ENCODE data around the gene HRK.

Gene HRK

DNA sequence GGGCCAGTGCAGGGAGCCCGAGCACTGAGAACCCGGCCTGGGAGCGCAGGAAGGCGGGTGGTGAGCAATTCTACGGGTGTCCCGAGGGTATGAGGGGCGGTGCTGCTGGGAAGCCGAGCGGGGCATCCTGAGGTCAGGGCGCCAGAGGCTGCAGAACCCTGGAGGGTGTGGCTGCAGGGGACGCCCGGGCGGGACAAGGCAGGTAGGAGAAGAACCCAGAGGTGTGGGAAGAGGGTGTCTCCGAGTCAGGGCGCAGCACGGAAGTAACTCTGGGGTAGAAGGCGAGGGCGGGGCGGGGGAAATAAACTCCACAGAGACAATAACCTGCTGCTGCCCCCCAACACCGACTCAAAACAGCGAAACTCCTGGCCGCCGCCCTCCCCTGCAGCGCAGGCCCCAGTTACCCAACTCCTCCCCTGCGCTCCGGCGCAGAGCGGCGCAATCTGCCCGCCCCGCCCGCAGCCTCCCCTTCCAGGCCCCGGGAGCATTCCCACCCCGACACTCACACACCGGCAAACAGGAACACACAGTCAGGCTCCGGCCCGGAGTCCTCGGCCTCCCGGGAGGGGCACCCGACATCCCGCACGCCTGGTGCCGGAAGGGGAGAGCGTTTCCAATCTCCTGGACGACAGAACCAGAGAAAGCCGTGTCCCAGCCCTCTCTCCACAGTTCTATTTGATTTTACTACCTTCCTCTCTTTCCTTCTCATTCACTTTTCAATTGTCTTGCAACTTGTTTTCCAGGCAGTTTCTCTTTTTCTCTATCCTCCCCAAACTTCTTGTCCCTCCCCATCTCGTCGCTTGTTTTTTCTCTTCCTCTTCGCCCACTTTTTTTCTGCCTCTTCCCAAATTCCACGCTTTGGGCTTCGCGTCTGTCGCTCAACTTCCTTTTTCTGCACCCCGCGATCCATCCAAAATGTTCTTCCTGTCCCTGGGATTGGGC lies 2.4 kb downstream of the HRK start:
- Histone ChIP-seq H3K27me3 (ENCODE audit: control insufficient read depth, insufficient read depth, low read length) (peaks cover 28% of the 10 kb centered on the region), H3K4me3 (ENCODE audit: low read length) (peak overlapping the region; percentile 49), H3K9ac (ENCODE audit: low read length) (no peak overlapping the region), H3K27ac (ENCODE audit: low read depth, low read length) (no peak overlapping the region), H3K4me1 (ENCODE audit: control insufficient read depth, insufficient read depth, low read length) (peaks cover 6% of the 10 kb centered on the region), H3K36me3 (ENCODE audit: control insufficient read depth, insufficient read depth, low read length) (no peaks in the 10 kb centered on the region)

DNA sequence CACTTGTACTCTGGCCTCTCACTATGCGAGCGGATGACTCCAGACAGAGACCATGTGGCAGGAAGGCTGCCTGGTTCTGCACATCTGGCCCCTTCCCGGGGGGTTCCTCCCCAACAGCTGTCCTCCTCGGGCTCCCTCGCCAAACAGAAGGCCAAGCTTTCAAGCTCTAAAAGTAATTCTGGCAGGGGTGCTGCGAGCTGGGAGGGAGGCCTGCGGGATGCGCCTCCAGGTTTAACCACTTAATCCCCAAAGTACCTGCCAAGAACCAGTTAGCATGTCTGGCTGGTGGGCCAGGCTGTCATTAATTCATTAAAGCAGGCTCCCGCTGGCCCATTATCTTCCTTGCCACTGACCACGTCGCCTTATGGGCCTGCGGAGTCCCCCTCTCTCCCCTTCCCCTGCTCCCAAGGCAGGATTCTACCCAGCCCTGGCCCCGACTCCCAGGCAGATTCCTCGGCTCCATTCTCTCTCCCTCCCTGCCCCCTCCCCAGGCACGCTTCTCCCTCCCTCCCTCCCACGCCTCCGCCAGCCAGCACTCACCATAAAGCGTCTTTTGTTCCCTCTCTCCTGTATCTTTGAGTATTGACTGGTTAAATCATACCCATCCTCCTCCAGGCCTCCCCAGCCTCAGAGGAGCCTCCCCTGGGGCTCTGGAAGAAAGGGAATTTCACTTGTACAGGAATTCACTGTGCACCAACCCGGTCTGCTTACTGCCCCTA lies 4.9 kb downstream of the HRK start:
- Histone ChIP-seq H3K27ac (ENCODE audit: low read depth, low read length) (no peak overlapping the region), H3K36me3 (ENCODE audit: control insufficient read depth, insufficient read depth, low read length) (no peaks in the 10 kb centered on the region), H3K9ac (ENCODE audit: low read length) (no peak overlapping the region), H3K27me3 (ENCODE audit: control insufficient read depth, insufficient read depth, low read length) (peaks cover 14% of the 10 kb centered on the region), H3K4me1 (ENCODE audit: control insufficient read depth, insufficient read depth, low read length) (no peaks in the 10 kb centered on the region), H3K4me3 (ENCODE audit: low read length) (no peak overlapping the region)

DNA sequence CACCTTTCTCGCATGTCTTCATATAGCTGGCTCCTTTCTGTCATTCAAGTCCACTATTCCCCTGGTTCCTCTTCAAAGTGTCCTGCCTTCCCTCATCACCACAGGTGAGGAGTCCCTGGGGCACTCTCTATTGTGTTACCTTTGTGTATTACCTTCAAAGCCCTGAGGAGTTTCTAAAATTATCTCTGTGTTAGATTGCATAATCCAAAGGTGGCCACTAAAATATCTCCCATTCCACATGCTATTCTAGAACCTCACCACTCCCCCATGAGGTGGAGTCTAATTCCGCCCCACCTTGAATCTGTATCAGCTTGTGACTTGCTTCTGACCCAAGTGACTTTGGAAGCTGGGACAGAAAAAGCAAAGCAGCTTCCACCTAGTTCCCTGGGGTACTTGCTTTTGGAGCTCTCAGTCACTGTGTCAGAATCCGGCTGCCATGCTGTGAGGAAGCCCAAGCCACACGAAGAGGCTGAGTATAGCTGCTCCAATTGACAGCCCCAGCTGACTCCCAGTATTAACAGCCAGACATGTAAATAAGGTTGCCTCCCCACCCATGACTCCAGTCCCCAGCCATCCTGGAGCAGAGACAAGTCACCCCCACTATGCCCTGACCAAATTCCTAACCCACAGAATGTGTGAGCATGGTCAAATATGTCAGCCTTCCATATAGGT lies 6.8 kb downstream of the HRK start:
- no peaks in the 10 kb centered on the region for H3K36me3 ChIP-seq (ENCODE audit: control insufficient read depth, insufficient read depth, low read length)
- no peak overlapping the region for H3K4me3 ChIP-seq (ENCODE audit: low read length)
- no peaks in the 10 kb centered on the region for H3K4me1 ChIP-seq (ENCODE audit: control insufficient read depth, insufficient read depth, low read length)
- H3K27ac ChIP-seq (ENCODE audit: low read depth, low read length), result no peak overlapping the region
- no peak overlapping the region for H3K9ac ChIP-seq (ENCODE audit: low read length)
- peaks cover 5% of the 10 kb centered on the region for H3K27me3 ChIP-seq (ENCODE audit: control insufficient read depth, insufficient read depth, low read length)

DNA sequence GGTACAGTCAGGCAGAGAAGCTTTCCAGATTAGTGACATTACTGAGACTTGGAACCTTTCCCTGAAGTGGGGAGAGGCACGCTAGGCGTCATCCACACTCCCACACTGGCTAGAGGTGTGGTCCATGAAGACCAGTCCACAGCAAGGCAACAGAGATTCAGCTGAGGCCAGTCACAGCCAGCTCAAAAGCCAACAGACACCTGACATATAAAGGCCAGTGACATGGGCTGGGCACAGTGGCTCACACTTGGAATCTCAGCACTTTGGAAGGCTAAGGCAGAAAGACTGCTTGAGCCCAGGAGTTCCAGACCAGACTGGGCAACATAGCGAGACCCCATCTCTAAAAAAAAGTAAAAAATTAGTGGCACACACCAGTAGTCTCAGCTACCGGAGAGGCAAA lies 10.9 kb downstream of the HRK start:
- H3K27ac ChIP-seq (ENCODE audit: low read depth, low read length), result no peak overlapping the region

DNA sequence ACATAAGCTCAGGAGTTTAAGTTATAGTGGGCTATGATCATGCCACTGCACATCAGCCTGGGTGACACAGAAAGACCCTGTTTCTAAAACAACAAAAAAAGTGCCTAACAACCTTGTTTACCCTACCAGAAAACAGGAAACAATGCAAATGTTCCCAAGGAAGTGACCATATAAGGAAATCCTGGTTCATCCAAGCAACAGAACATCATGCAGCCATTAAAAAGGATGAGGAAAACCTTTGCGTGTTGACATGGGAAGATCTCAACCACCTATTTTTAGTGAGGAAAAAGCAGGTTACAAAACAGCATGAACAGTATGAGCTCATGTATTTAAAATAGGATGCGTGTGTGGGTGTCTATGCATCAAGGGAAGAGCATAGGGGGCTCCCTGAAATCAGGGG lies 13.7 kb downstream of the HRK start:
- Histone ChIP-seq H3K9ac (ENCODE audit: low read length) (no peak overlapping the region), H3K4me1 (ENCODE audit: control insufficient read depth, insufficient read depth, low read length) (no peaks in the 10 kb centered on the region)

More for the DNA sequence above, 10.9 kb downstream of the HRK start:
- no peaks in the 10 kb centered on the region for H3K27me3 ChIP-seq (ENCODE audit: control insufficient read depth, insufficient read depth, low read length)
- H3K4me3 ChIP-seq (ENCODE audit: low read length), result no peak overlapping the region
- no peaks in the 10 kb centered on the region for H3K4me1 ChIP-seq (ENCODE audit: control insufficient read depth, insufficient read depth, low read length)
- H3K9ac ChIP-seq (ENCODE audit: low read length), result no peak overlapping the region
- no peaks in the 10 kb centered on the region for H3K36me3 ChIP-seq (ENCODE audit: control insufficient read depth, insufficient read depth, low read length)

DNA sequence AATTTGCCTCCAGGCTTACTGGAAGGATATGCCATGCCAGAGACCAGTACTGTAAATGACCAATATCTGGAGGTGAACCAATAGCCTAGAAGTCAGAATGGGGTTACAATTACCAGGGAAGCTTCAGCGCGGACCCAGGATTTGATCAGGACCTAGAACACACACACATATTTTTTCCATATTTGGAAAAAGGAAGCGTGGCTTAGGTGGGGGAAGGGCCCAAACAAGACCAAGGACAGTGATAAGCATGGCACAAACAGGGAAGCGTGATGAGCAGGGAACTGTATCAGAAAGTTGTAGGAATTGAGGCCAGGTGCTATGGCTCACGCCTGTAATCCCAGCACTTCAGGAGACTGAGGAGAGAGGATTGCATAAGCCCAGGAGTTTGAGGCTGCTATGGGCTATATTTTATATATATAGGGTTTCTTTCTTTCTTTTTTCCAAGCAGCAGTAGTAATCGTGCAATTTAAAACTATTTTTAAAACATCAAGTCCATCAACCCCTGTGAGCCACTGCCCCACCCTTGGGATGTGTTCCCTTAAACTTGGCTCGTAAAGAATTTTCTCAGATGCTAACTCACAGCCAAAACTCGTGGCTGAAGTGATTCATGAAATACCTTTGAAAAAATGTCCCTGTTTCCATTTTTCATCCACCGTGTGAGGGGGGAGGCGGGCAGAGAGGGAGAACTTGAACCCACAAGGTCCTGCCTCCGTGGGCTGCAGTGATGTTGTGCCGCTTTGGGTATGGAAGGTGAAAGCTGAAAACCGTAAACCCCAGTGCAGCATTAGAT lies 16.7 kb downstream of the HRK start:
- Histone ChIP-seq H3K4me3 (ENCODE audit: low read length) (no peak overlapping the region), H3K4me1 (ENCODE audit: control insufficient read depth, insufficient read depth, low read length) (no peaks in the 10 kb centered on the region), H3K27ac (ENCODE audit: low read depth, low read length) (no peak overlapping the region), H3K36me3 (ENCODE audit: control insufficient read depth, insufficient read depth, low read length) (no peaks in the 10 kb centered on the region), H3K9ac (ENCODE audit: low read length) (no peak overlapping the region), H3K27me3 (ENCODE audit: control insufficient read depth, insufficient read depth, low read length) (no peaks in the 10 kb centered on the region)

More for the DNA sequence above, 13.7 kb downstream of the HRK start:
- H3K36me3 ChIP-seq (ENCODE audit: control insufficient read depth, insufficient read depth, low read length), result no peaks in the 10 kb centered on the region
- no peak overlapping the region for H3K4me3 ChIP-seq (ENCODE audit: low read length)
- no peak overlapping the region for H3K27ac ChIP-seq (ENCODE audit: low read depth, low read length)
- no peaks in the 10 kb centered on the region for H3K27me3 ChIP-seq (ENCODE audit: control insufficient read depth, insufficient read depth, low read length)

DNA sequence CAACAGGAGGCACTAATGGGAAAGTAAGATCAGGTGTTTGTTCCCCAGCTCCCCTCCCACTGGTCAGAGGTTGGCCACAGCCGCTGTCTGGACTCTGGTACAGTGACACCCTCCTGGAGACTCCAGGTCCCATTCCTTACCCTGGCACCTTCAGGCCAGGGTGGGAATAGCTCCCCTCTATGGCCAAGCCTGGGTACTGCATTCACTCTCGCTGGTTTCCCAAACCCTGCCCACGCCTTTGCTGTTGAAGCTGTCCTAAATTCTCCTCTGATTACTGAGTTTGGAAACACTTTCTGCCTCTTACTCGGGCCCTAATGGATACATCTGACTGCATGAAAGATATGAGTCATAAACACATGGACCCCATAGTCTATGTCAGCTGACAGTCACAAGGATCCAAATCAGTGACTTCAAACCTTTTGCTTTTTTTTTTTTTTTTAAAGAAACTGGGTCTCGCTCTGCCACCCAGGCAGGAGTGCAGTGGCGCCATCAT lies 17.9 kb downstream of the HRK start:
- Histone ChIP-seq H3K4me3 (ENCODE audit: low read length) (no peak overlapping the region), H3K4me1 (ENCODE audit: control insufficient read depth, insufficient read depth, low read length) (no peaks in the 10 kb centered on the region), H3K36me3 (ENCODE audit: control insufficient read depth, insufficient read depth, low read length) (no peaks in the 10 kb centered on the region), H3K9ac (ENCODE audit: low read length) (no peak overlapping the region), H3K27ac (ENCODE audit: low read depth, low read length) (no peak overlapping the region), H3K27me3 (ENCODE audit: control insufficient read depth, insufficient read depth, low read length) (no peaks in the 10 kb centered on the region)

DNA sequence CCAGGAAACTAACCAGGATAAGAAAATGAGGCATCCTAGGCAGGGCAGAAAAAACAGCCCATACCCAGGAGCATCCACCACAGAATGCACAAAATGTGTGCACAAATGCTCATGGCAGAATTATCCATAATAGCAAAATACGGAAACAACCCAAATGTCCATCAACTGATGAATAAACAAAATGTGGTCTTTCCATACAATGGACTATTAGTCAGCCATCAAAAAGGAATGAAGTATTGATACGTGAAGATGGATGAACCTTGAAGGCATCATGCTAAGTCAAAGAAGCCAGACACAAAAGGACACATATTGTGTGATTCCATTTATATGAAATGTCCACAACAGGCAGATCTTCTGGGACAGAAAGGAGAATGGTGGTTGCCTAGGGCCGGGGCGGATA lies 19.1 kb downstream of the HRK start:
- Histone ChIP-seq H3K4me1 (ENCODE audit: control insufficient read depth, insufficient read depth, low read length) (no peaks in the 10 kb centered on the region), H3K27me3 (ENCODE audit: control insufficient read depth, insufficient read depth, low read length) (no peaks in the 10 kb centered on the region), H3K4me3 (ENCODE audit: low read length) (no peak overlapping the region), H3K27ac (ENCODE audit: low read depth, low read length) (no peak overlapping the region), H3K9ac (ENCODE audit: low read length) (no peak overlapping the region), H3K36me3 (ENCODE audit: control insufficient read depth, insufficient read depth, low read length) (no peaks in the 10 kb centered on the region)

DNA sequence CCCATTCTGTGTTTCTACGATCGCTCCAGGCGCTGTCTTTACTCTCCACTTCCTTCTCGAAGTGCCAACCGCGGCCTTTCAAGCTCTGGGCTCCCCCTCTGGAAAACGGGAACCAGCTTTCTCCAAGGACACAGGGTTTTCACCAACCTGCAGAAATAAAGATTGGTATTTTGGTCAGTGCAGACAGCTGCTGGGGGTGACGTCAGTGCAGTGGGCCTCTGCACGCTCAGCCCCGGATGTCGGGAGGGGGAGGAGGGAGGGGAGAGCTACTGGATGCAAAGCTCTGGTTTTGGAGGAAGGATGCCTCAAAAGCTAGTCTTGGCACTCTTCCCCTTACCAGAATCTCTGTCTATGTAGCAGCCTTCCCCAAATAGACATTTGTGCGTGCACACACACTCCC lies 19.9 kb downstream of the HRK start:
- H3K9ac ChIP-seq (ENCODE audit: low read length), result no peak overlapping the region

DNA sequence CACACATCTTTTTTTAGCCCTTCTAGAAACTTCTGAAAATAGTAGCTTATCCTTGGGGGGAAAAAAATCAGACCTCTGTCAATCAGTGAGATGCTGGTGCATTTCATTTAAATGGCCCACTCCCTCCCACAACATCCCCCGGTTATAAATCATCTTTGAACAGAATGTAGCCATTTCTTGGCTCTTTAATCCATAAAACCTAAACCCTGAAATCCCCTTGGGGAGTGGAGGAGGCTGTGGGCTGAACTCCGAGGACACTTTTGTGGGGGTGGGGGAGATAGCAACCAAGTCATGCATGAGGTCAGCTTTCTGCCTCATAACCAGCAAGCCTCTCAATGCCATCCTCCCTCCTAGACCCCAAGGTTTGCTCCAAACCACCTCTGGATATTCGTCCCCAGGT lies 21.0 kb downstream of the HRK start:
- H3K27me3 ChIP-seq (ENCODE audit: control insufficient read depth, insufficient read depth, low read length), result no peaks in the 10 kb centered on the region
- no peak overlapping the region for H3K9ac ChIP-seq (ENCODE audit: low read length)
- H3K27ac ChIP-seq (ENCODE audit: low read depth, low read length), result no peak overlapping the region
- H3K4me1 ChIP-seq (ENCODE audit: control insufficient read depth, insufficient read depth, low read length), result no peaks in the 10 kb centered on the region
- H3K4me3 ChIP-seq (ENCODE audit: low read length), result no peak overlapping the region
- H3K36me3 ChIP-seq (ENCODE audit: control insufficient read depth, insufficient read depth, low read length), result no peaks in the 10 kb centered on the region

More for the DNA sequence above, 19.9 kb downstream of the HRK start:
- Histone ChIP-seq H3K4me3 (ENCODE audit: low read length) (no peak overlapping the region), H3K27ac (ENCODE audit: low read depth, low read length) (no peak overlapping the region), H3K4me1 (ENCODE audit: control insufficient read depth, insufficient read depth, low read length) (no peaks in the 10 kb centered on the region), H3K27me3 (ENCODE audit: control insufficient read depth, insufficient read depth, low read length) (no peaks in the 10 kb centered on the region), H3K36me3 (ENCODE audit: control insufficient read depth, insufficient read depth, low read length) (no peaks in the 10 kb centered on the region)

DNA sequence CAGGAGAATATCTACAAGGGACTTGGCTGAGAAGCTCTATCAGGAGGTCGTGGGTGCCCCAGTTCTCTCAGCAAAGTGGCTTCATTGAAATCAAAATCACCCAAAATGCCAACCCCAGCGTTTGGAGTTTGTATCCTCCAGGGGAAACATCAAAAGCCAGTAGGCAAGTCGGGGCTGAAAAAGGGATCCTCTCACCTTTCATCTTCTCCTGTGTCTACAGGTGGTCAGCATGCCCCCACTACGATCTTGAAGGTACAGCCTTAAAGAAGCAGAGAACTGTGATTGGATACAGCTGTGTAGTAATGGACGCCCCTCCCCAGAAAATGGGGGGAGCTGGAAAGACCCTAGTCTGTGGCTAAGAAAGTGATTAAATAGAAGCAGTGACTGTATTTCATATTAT lies 22.2 kb downstream of the HRK start:
- H3K9ac ChIP-seq (ENCODE audit: low read length), result no peak overlapping the region
- no peaks in the 10 kb centered on the region for H3K27me3 ChIP-seq (ENCODE audit: control insufficient read depth, insufficient read depth, low read length)
- no peak overlapping the region for H3K27ac ChIP-seq (ENCODE audit: low read depth, low read length)
- no peaks in the 10 kb centered on the region for H3K36me3 ChIP-seq (ENCODE audit: control insufficient read depth, insufficient read depth, low read length)
- H3K4me3 ChIP-seq (ENCODE audit: low read length), result no peak overlapping the region
- H3K4me1 ChIP-seq (ENCODE audit: control insufficient read depth, insufficient read depth, low read length), result no peaks in the 10 kb centered on the region

DNA sequence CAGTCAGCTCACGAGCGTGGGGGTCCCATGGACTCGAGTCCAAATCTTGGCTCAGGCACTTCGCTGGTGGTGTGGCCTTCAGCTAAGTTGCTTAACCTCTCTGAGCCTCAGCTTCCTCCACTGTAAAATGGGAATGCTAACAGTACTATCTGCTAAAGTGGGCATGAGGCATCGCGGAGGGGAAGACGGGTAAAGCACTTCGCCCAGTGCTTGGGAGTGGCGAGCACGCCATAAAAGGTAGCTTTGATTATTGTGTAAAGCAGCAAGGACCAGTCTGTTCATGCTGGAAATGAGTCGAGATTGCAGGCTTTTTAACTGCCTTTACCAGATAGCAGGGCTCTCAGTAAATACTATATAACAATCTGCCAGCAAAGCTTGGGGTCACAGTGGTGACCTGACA lies 24.5 kb downstream of the HRK start:
- Histone ChIP-seq H3K9ac (ENCODE audit: low read length) (no peak overlapping the region), H3K27me3 (ENCODE audit: control insufficient read depth, insufficient read depth, low read length) (no peaks in the 10 kb centered on the region), H3K36me3 (ENCODE audit: control insufficient read depth, insufficient read depth, low read length) (no peaks in the 10 kb centered on the region), H3K27ac (ENCODE audit: low read depth, low read length) (no peak overlapping the region), H3K4me3 (ENCODE audit: low read length) (no peak overlapping the region), H3K4me1 (ENCODE audit: control insufficient read depth, insufficient read depth, low read length) (no peaks in the 10 kb centered on the region)

All from rectal smooth muscle tissue (tissue), 1 donor.